ENCODE measurements around the gene PRRG2. TPM values are rescaled to one million over a fixed set of nuclear protein-coding genes. Genes with fewer than 3 reads are reported as not detected.

PRRG2 gene
- total RNA-seq, 8 experiments from 2014 or later = 0.21 to 1.1 (median 0.60) TPM

Other genes with a start within 250 kb of the PRRG2 start
- 10 to 100 TPM in 5 of 8 experiments, 1 to 10 TPM in 3; 2.8 to 40.2 (median 11.4) TPM for gene CD37, start 245.9 kb upstream of the PRRG2 start, total RNA-seq
- gene TEAD2, start 218.9 kb upstream of the PRRG2 start, total RNA-seq = 10 to 100 TPM in 6 of 8 experiments, 1 to 10 TPM in 2; 6.0 to 78.1 (median 14.2) TPM
- 1 to 10 TPM in 4 of 8 experiments, under 1 TPM in 2, not detected in 2; 0.38 to 5.2 (median 1.4) TPM for gene DKKL1, start 217.4 kb upstream of the PRRG2 start, total RNA-seq
- gene KASH5, start 193.1 kb upstream of the PRRG2 start, total RNA-seq = 1 to 10 TPM in 2 of 8 experiments, under 1 TPM in 4, not detected in 2; 0.27 to 2.7 (median 0.51) TPM
- gene PTH2, start 157.9 kb upstream of the PRRG2 start, total RNA-seq = 1 to 10 TPM in 1 of 8 experiments, not detected in 7; 1.2 TPM
- 1 to 10 TPM in 1 of 8 experiments, under 1 TPM in 5, not detected in 2; 0.42 to 1.1 (median 0.67) TPM for gene GFY, start 155.9 kb upstream of the PRRG2 start, total RNA-seq
- gene SLC17A7, start 139.8 kb upstream of the PRRG2 start, total RNA-seq = 1 to 10 TPM in 2 of 8 experiments, under 1 TPM in 5, not detected in 1; 0.16 to 1.9 (median 0.71) TPM
- gene PIH1D1, start 129.5 kb upstream of the PRRG2 start, total RNA-seq = 10 to 100 TPM; 53.1 to 94.9 (median 76.4) TPM
- 10 to 100 TPM in 4 of 8 experiments, 1 to 10 TPM in 4; 3.6 to 26.2 (median 10.8) TPM for gene ALDH16A1, start 128.1 kb upstream of the PRRG2 start, total RNA-seq
- 1 to 10 TPM in 5 of 8 experiments, under 1 TPM in 3; 0.22 to 8.7 (median 1.4) TPM for gene FLT3LG, start 107.1 kb upstream of the PRRG2 start, total RNA-seq
- gene RPL13A, start 93.7 kb upstream of the PRRG2 start, total RNA-seq = 1,000 to 10,000 TPM; 2,225 to 4,117 (median 3,221) TPM
- 1,000 to 10,000 TPM; 2,973 to 6,174 (median 3,870) TPM for gene RPS11, start 84.9 kb upstream of the PRRG2 start, total RNA-seq
- gene FCGRT, start 68.7 kb upstream of the PRRG2 start, total RNA-seq = 10 to 100 TPM in 4 of 8 experiments, 1 to 10 TPM in 4; 2.2 to 70.6 (median 27.8) TPM
- gene RCN3, start 53.3 kb upstream of the PRRG2 start, total RNA-seq = 10 to 100 TPM in 2 of 8 experiments, 1 to 10 TPM in 6; 2.0 to 13.2 (median 6.4) TPM
- gene NOSIP, start 760 bp upstream of the PRRG2 start, total RNA-seq = 100 to 1,000 TPM in 2 of 8 experiments, 10 to 100 TPM in 6; 61.7 to 145 (median 76.6) TPM
- 10 to 100 TPM in 3 of 8 experiments, 1 to 10 TPM in 5; 3.3 to 18.8 (median 7.5) TPM for gene PRR12, start 9.9 kb downstream of the PRRG2 start, total RNA-seq
- 10 to 100 TPM in 4 of 8 experiments, 1 to 10 TPM in 2, under 1 TPM in 2; 0.79 to 35.2 (median 7.5) TPM for gene RRAS, start 58.8 kb downstream of the PRRG2 start, total RNA-seq
- 10 to 100 TPM; 10.1 to 33.0 (median 20.1) TPM for gene SCAF1, start 60.9 kb downstream of the PRRG2 start, total RNA-seq
- 100 to 1,000 TPM in 1 of 8 experiments, 10 to 100 TPM in 7; 40.8 to 110 (median 53.4) TPM for gene IRF3, start 84.5 kb downstream of the PRRG2 start, total RNA-seq
- gene BCL2L12, start 84.6 kb downstream of the PRRG2 start, total RNA-seq = 10 to 100 TPM in 3 of 8 experiments, 1 to 10 TPM in 5; 5.3 to 34.6 (median 8.2) TPM
- 100 to 1,000 TPM; 190 to 369 (median 229) TPM for gene PRMT1, start 96.0 kb downstream of the PRRG2 start, total RNA-seq
- 1 to 10 TPM in 7 of 8 experiments, under 1 TPM in 1; 0.66 to 5.2 (median 2.1) TPM for gene ADM5, start 108.3 kb downstream of the PRRG2 start, total RNA-seq
- gene CPT1C, start 109.8 kb downstream of the PRRG2 start, total RNA-seq = 10 to 100 TPM in 6 of 8 experiments, 1 to 10 TPM in 2; 4.7 to 65.7 (median 36.3) TPM
- gene TSKS, start 182.0 kb downstream of the PRRG2 start, total RNA-seq = 1 to 10 TPM in 1 of 8 experiments, under 1 TPM in 2, not detected in 5; 0.19 to 1.6 (median 0.70) TPM
- 10 to 100 TPM; 58.6 to 76.4 (median 71.7) TPM for gene AP2A1, start 185.7 kb downstream of the PRRG2 start, total RNA-seq
- gene FUZ, start 232.0 kb downstream of the PRRG2 start, total RNA-seq = 10 to 100 TPM in 7 of 8 experiments, 1 to 10 TPM in 1; 9.9 to 27.1 (median 16.2) TPM
- 10 to 100 TPM; 16.4 to 38.0 (median 24.5) TPM for gene MED25, start 237.0 kb downstream of the PRRG2 start, total RNA-seq